Nephron (organoid): Measurements from ENCODE around the gene DPF3.

Source experiments
- H3K27ac Mint-ChIP-seq, 3 experiments: 2 replicates each; pipeline ENCODE4 v1.8.0; 2020; ENCODE audit warnings: mixed read lengths in 3 of 3, mild to moderate bottlenecking in 2 of 3, moderate library complexity in 1 of 3
- H3K27me3 Mint-ChIP-seq: 2 replicates; pipeline ENCODE4 v1.8.0; 2021; ENCODE audit warnings: low read depth, mild to moderate bottlenecking, moderate library complexity, mixed read lengths
- H3K36me3 Mint-ChIP-seq: 2 replicates; pipeline ENCODE4 v1.8.0; 2020; ENCODE audit warnings: low read depth, mixed read lengths
- H3K4me1 Mint-ChIP-seq: 2 replicates; pipeline ENCODE4 v1.8.0; 2020; ENCODE audit warnings: mixed read lengths
- H3K4me3 Mint-ChIP-seq, 3 experiments: 2 replicates each; pipeline ENCODE4 v1.8.0; 2020; ENCODE audit warnings: mild to moderate bottlenecking in 3 of 3, mixed read lengths in 3 of 3, moderate library complexity in 2 of 3
- H3K9me3 Mint-ChIP-seq: 2 replicates; pipeline ENCODE4 v1.8.0; 2020; ENCODE audit warnings: mixed read lengths
- TF ChIP-seq, protein P1 (sequence below), 3 experiments: fragments of 200-600 bp; sonication (generic); IDR thresholded peaks; one replicate each; pipeline ENCODE4 v1.5.0; 2021; ENCODE audit warnings: antibody characterized with exemption in 3 of 3; ENCODE audit not compliant: unreplicated experiment in 3 of 3

The DPF3 gene

GRCh38 chr14:72618424-72618823, 275.5 kb downstream of the DPF3 start:
- Mint-ChIP-seq H3K4me1 (peaks cover 63% of the 10 kb centered on the region), H3K27me3 (no peaks in the 10 kb centered on the region), H3K9me3 (peaks cover 13% of the 10 kb centered on the region), H3K4me3 (no peak overlapping the region), H3K36me3 (peaks cover 3% of the 10 kb centered on the region), H3K27ac (peak overlapping the region; percentile 95 to 99 (median 96))
- TF ChIP-seq, protein P1, sequence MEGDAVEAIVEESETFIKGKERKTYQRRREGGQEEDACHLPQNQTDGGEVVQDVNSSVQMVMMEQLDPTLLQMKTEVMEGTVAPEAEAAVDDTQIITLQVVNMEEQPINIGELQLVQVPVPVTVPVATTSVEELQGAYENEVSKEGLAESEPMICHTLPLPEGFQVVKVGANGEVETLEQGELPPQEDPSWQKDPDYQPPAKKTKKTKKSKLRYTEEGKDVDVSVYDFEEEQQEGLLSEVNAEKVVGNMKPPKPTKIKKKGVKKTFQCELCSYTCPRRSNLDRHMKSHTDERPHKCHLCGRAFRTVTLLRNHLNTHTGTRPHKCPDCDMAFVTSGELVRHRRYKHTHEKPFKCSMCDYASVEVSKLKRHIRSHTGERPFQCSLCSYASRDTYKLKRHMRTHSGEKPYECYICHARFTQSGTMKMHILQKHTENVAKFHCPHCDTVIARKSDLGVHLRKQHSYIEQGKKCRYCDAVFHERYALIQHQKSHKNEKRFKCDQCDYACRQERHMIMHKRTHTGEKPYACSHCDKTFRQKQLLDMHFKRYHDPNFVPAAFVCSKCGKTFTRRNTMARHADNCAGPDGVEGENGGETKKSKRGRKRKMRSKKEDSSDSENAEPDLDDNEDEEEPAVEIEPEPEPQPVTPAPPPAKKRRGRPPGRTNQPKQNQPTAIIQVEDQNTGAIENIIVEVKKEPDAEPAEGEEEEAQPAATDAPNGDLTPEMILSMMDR (IDR thresholded peaks at IDR 0.05; ENCODE audit: unreplicated experiment in 3 of 3), result no peak

DNA sequence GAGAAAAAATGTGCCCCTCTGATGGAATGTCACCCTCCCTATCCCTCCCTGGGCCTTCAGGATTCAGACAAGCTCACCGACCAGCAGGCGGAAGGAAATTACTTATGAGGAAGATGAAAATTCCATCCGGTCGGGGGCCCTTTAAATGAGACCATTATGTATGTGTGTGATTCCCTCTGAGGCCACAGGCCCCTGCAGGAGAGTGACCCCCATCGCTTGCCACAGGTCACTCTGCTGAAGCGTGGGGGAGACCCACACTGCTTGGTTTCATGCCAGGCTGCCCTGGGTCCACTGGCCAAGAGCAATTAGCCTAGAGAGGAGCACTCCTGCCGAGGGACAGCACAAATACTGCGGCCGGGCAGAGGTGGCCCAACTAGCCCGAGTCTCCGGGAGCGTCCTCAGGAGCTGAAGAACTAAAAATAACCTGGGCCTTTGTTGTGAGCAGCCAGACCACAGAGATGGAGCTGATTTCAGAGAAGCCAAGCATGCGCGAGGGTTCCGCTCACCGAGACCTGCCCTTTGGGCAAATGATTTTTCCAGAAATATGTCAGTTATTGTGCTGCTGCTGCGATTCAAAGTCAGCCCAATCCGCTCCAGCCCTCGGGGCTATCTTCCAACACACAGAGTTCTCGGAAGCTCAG, 276.4 kb downstream of the DPF3 start:
- Mint-ChIP-seq H3K36me3 (no peaks in the 10 kb centered on the region), H3K27me3 (no peaks in the 10 kb centered on the region), H3K9me3 (peaks cover 5% of the 10 kb centered on the region), H3K4me3 (peak overlapping the region; percentile 13 to 60 (median 18)), H3K4me1 (peaks cover 70% of the 10 kb centered on the region), H3K27ac (peak overlapping the region; percentile 95 to 99 (median 96))
- TF ChIP-seq, protein P1 (IDR thresholded peaks at IDR 0.05; ENCODE audit: unreplicated experiment in 3 of 3), result peak in 1 of 3 experiments; percentile 19

- H3K27me3 Mint-ChIP-seq, result peaks cover 3% of the 10 kb centered on the region
- TF ChIP-seq, protein P1 (IDR thresholded peaks at IDR 0.05; ENCODE audit: unreplicated experiment in 3 of 3), result no peak
- peaks cover 74% of the 10 kb centered on the region for H3K4me1 Mint-ChIP-seq
- H3K36me3 Mint-ChIP-seq, result no peaks in the 10 kb centered on the region
- peak overlapping the region; percentile 95 to 99 (median 96) for H3K27ac Mint-ChIP-seq
- H3K4me3 Mint-ChIP-seq, result no peak overlapping the region
- peaks cover under 1% of the 10 kb centered on the region for H3K9me3 Mint-ChIP-seq
Observed at GRCh38 chr14:72616811-72617210, 277.1 kb downstream of the DPF3 start.

GRCh38 chr14:72616294-72616693, 277.6 kb downstream of the DPF3 start:
- Mint-ChIP-seq H3K36me3 (no peaks in the 10 kb centered on the region), H3K4me1 (peaks cover 74% of the 10 kb centered on the region), H3K4me3 (peak overlapping the region; percentile 16 to 50 (median 34)), H3K27ac (peak overlapping the region; percentile 95 to 99 (median 96)), H3K9me3 (no peaks in the 10 kb centered on the region), H3K27me3 (peaks cover 8% of the 10 kb centered on the region)
- TF ChIP-seq, protein P1 (IDR thresholded peaks at IDR 0.05; ENCODE audit: unreplicated experiment in 3 of 3), result no peak

GRCh38 chr14:72615451-72616121, 278.3 kb downstream of the DPF3 start:
- peaks cover 72% of the 10 kb centered on the region for H3K4me1 Mint-ChIP-seq
- H3K9me3 Mint-ChIP-seq, result no peaks in the 10 kb centered on the region
- H3K36me3 Mint-ChIP-seq, result no peaks in the 10 kb centered on the region
- peak overlapping the region; percentile 95 to 99 (median 96) for H3K27ac Mint-ChIP-seq
- peaks cover 8% of the 10 kb centered on the region for H3K27me3 Mint-ChIP-seq
- TF ChIP-seq, protein P1 (IDR thresholded peaks at IDR 0.05; ENCODE audit: unreplicated experiment in 3 of 3), result no peak
- peak overlapping the region in 1 of 3 experiments; percentile 34 for H3K4me3 Mint-ChIP-seq
